IMR-90 (cell line): ENCODE measurements around the gene ANKRD61. TPM values are rescaled to one million over a fixed set of nuclear protein-coding genes. Genes with fewer than 3 reads are reported as not detected.

Experiments
- ATAC-seq: fragments of 200-7000 bp; cut with Tn5 transposase; 2 replicates; pipeline ENCODE4 v1.9.1; 2020; ENCODE audit warnings: low read depth, mild to moderate bottlenecking, moderate library complexity
- BruUV-seq: library from RNA; stranded (reverse); fragments of 400-500 nt; replicated peaks from 2 replicates; lab custom pipeline; 2021; lab: Mats Ljungman, UMichigan
- CTCF ChIA-PET: fragments of 300-600 bp; formaldehyde crosslinking; extraction: SDS; loops from one replicate; lab custom pipeline; 2021; ENCODE audit warnings: antibody characterized with exemption; lab: Yijun Ruan, JAX
- POLR2A ChIA-PET: fragments of 300-600 bp; sonication (Branson Sonifier 250); formaldehyde crosslinking; loops from one replicate; lab custom pipeline; 2022; ENCODE audit warnings: antibody characterized with exemption; ENCODE audit not compliant: unreplicated experiment; lab: Charles Lee
- DNase-seq: peaks from one replicate; pipeline ENCODE4 v3.0.0; 2013
- H2AFZ ChIP-seq: replicated peaks from 2 replicates; pipeline ENCODE3; 2013; ENCODE audit warnings: low read length, mild to moderate bottlenecking; ENCODE audit not compliant: poor library complexity
- H2AK5ac ChIP-seq: 2 replicates; pipeline ENCODE4 v1.6.1; 2013; ENCODE audit warnings: low read depth, low read length, inconsistent platforms
- H2AK9ac ChIP-seq: replicated peaks from 2 replicates; pipeline ENCODE3; 2013; ENCODE audit warnings: mild to moderate bottlenecking, low read depth, low read length, moderate library complexity; ENCODE audit not compliant: poor library complexity
- H2BK120ac ChIP-seq: 2 replicates; pipeline ENCODE4 v1.6.1; 2013; ENCODE audit warnings: low read depth, low read length, inconsistent platforms
- H2BK15ac ChIP-seq: 3 replicates; pipeline ENCODE4 v1.6.1; 2013; ENCODE audit warnings: low read depth, low read length, inconsistent platforms
- H2BK20ac ChIP-seq: 2 replicates; pipeline ENCODE4 v1.6.1; 2013; ENCODE audit warnings: low read depth, mild to moderate bottlenecking, inconsistent platforms, low read length, moderate library complexity
- H2BK5ac ChIP-seq: 2 replicates; pipeline ENCODE4 v1.6.1; 2013; ENCODE audit warnings: mild to moderate bottlenecking, low read depth, low read length, inconsistent platforms; ENCODE audit not compliant: poor library complexity, severe bottlenecking
- H3K14ac ChIP-seq: replicated peaks from 2 replicates; pipeline ENCODE4 v1.6.1; 2013; ENCODE audit warnings: low read depth, low read length, inconsistent platforms
- H3K18ac ChIP-seq: 2 replicates; pipeline ENCODE4 v1.6.1; 2013; ENCODE audit warnings: low read depth, low read length, control low read depth
- H3K23ac ChIP-seq: 2 replicates; pipeline ENCODE4 v1.6.1; 2013; ENCODE audit warnings: low read depth, low read length, inconsistent platforms
- H3K27ac ChIP-seq: 2 replicates; pipeline ENCODE4 v1.5.1; 2013; ENCODE audit warnings: mild to moderate bottlenecking, control low read depth, low read length; ENCODE audit not compliant: insufficient read depth
- H3K27me3 ChIP-seq: 2 replicates; pipeline ENCODE4 v1.6.1; 2013; ENCODE audit warnings: low read length; ENCODE audit not compliant: control insufficient read depth, insufficient read depth
- H3K36me3 ChIP-seq: 2 replicates; pipeline ENCODE4 v1.6.1; 2013; ENCODE audit warnings: low read length, mixed read lengths; ENCODE audit not compliant: control insufficient read depth, insufficient read depth
- H3K4ac ChIP-seq: 2 replicates; pipeline ENCODE4 v1.6.1; 2013; ENCODE audit warnings: low read depth, low read length, inconsistent platforms
- H3K4me1 ChIP-seq: 2 replicates; pipeline ENCODE4 v1.6.1; 2013; ENCODE audit warnings: low read length, mixed read lengths; ENCODE audit not compliant: control insufficient read depth, insufficient read depth
- H3K4me2 ChIP-seq: 2 replicates; pipeline ENCODE4 v1.6.1; 2013; ENCODE audit warnings: low read depth, mild to moderate bottlenecking, control low read depth, low read length, moderate library complexity
- H3K4me3 ChIP-seq: 2 replicates; pipeline ENCODE4 v1.5.1; 2013; ENCODE audit warnings: low read depth, mild to moderate bottlenecking, control low read depth, low read length, moderate library complexity; ENCODE audit not compliant: insufficient read depth
- H3K56ac ChIP-seq: 2 replicates; pipeline ENCODE4 v1.6.1; 2013; ENCODE audit warnings: low read length, inconsistent platforms; ENCODE audit not compliant: insufficient read depth; ENCODE audit errors: extremely low read depth
- H3K79me1 ChIP-seq, 2 experiments: 2 replicates each; pipeline ENCODE4 v1.6.1; 2013; ENCODE audit warnings: low read length in 2 of 2, inconsistent platforms in 1 of 2, low read depth in 1 of 2
- H3K9ac ChIP-seq: 2 replicates; pipeline ENCODE4 v1.6.1; 2013; ENCODE audit warnings: low read depth, low read length, control low read depth
- H3K9me1 ChIP-seq: 2 replicates; pipeline ENCODE4 v1.6.1; 2013; ENCODE audit warnings: low read length, inconsistent platforms; ENCODE audit not compliant: insufficient read depth
- H3K9me3 ChIP-seq: 2 replicates; pipeline ENCODE4 v1.6.1; 2013; ENCODE audit warnings: low read length; ENCODE audit not compliant: control insufficient read depth, insufficient read depth
- H4K20me1 ChIP-seq: 2 replicates; pipeline ENCODE4 v1.6.1; 2013; ENCODE audit warnings: low read length, inconsistent platforms; ENCODE audit not compliant: insufficient read depth
- H4K5ac ChIP-seq: 2 replicates; pipeline ENCODE4 v1.6.1; 2013; ENCODE audit warnings: mild to moderate bottlenecking, low read depth, low read length, control low read depth
- H4K8ac ChIP-seq, 2 experiments: 2 replicates each; pipeline ENCODE4 v1.6.1; 2013; ENCODE audit warnings: low read depth in 2 of 2, low read length in 2 of 2, control low read depth in 1 of 2, inconsistent platforms in 1 of 2
- H4K91ac ChIP-seq: 2 replicates; pipeline ENCODE4 v1.6.1; 2013; ENCODE audit warnings: low read depth, low read length, inconsistent platforms; ENCODE audit not compliant: insufficient read depth
- BHLHE40 ChIP-seq: fragments of 150-350 bp; IDR thresholded peaks from 2 replicates; pipeline ENCODE4 v1.6.1; 2016; ENCODE audit warnings: mild to moderate bottlenecking, low read depth, low read length
- CEBPB ChIP-seq: IDR thresholded peaks from 2 replicates; pipeline ENCODE4 v1.6.1; 2012; ENCODE audit warnings: low read depth, low read length, improper control_type of control experiment
- CHD1 ChIP-seq: IDR thresholded peaks from 2 replicates; pipeline ENCODE4 v1.6.1; 2012; ENCODE audit warnings: low read depth, low read length, improper control_type of control experiment
- CTCF ChIP-seq: conservative IDR thresholded peaks from 2 replicates; pipeline ENCODE4 v1.5.1; 2012; ENCODE audit warnings: mild to moderate bottlenecking, low read depth, low read length, improper control_type of control experiment
- ELK1 ChIP-seq: fragments of 150-350 bp; IDR thresholded peaks from 2 replicates; pipeline ENCODE4 v1.6.1; 2016; ENCODE audit warnings: low read depth, mild to moderate bottlenecking, low read length, moderate library complexity, borderline replicate concordance
- FOS ChIP-seq: fragments of 150-350 bp; IDR thresholded peaks from 2 replicates; pipeline ENCODE4 v1.6.1; 2016; ENCODE audit warnings: low read depth, low read length
- MAFK ChIP-seq: IDR thresholded peaks from 2 replicates; pipeline ENCODE4 v1.6.1; 2012; ENCODE audit warnings: low read depth, low read length, improper control_type of control experiment
- MAZ ChIP-seq: IDR thresholded peaks from 2 replicates; pipeline ENCODE4 v1.6.1; 2012; ENCODE audit warnings: low read depth, mild to moderate bottlenecking, low read length, improper control_type of control experiment, moderate library complexity, borderline replicate concordance
- MXI1 ChIP-seq: IDR thresholded peaks from 2 replicates; pipeline ENCODE4 v1.6.1; 2012; ENCODE audit warnings: low read depth, mild to moderate bottlenecking, low read length, moderate library complexity, borderline replicate concordance
- NFE2L2 ChIP-seq: fragments of 150-350 bp; IDR thresholded peaks from 2 replicates; pipeline ENCODE4 v1.6.1; 2016; ENCODE audit warnings: low read depth, mild to moderate bottlenecking, low read length
- POLR2A ChIP-seq: IDR thresholded peaks from 2 replicates; pipeline ENCODE4 v1.6.1; 2012; ENCODE audit warnings: mild to moderate bottlenecking, low read depth, low read length
- RAD21 ChIP-seq: IDR thresholded peaks from 2 replicates; pipeline ENCODE4 v1.6.1; 2012; ENCODE audit warnings: low read length, improper control_type of control experiment
- RCOR1 ChIP-seq: IDR thresholded peaks from 2 replicates; pipeline ENCODE4 v1.6.1; 2012; ENCODE audit warnings: mild to moderate bottlenecking, low read length, improper control_type of control experiment; ENCODE audit not compliant: insufficient replicate concordance
- RFX5 ChIP-seq: IDR thresholded peaks from 2 replicates; pipeline ENCODE4 v1.8.0; 2012; ENCODE audit warnings: low read depth, mild to moderate bottlenecking, low read length, moderate library complexity
- SMC3 ChIP-seq: fragments of 150-350 bp; IDR thresholded peaks from 2 replicates; pipeline ENCODE4 v1.6.1; 2016; ENCODE audit warnings: low read depth, mild to moderate bottlenecking, antibody characterized with exemption, low read length, moderate library complexity
- WGBS, 2 experiments: methylation state at CpG; one replicate each; pipeline versions ENCODE4 v1.1.5 to v1.1.7; 2013; ENCODE audit warnings: missing lambda C conversion rate in 2 of 2; ENCODE audit not compliant: insufficient read length in 1 of 2; ENCODE audit errors: extremely low coverage in 2 of 2; 5-methylcytosine and 5-hydroxymethylcytosine counted together
- dilution Hi-C: fragments of 300-500 bp; cut with HindIII; formaldehyde crosslinking; loops from one replicate; pipeline ENCODE4 v1.14.3; 2018; ENCODE audit warnings: low sequenced_read_pairs; ENCODE audit not compliant: unreplicated experiment
- in situ Hi-C: fragments of 300-500 bp; cut with MboI; formaldehyde crosslinking; loops from 3 replicates; pipeline ENCODE4 v1.14.3; 2019; ENCODE audit warnings: low sequenced_read_pairs, inconsistent platforms, mixed read lengths
- intact Hi-C: fragments of 100-400 bp; cut with micrococcal nuclease; formaldehyde crosslinking; loops from 2 replicates; pipeline ENCODE4 v1.10.0; 2022
- polyA plus RNA-seq, 3 experiments: library from polyadenylated mRNA; depleted of rRNA; stranded (reverse); fragments of >200 nt; gene quantifications; 2 replicates each; pipeline ENCODE4 v1.2.3, GENCODE V29; 2012; ENCODE audit warnings: low replicate concordance in 1 of 3
- total RNA-seq: library from RNA; depleted of rRNA; stranded (reverse); fragments of >200 nt; gene quantifications from 2 replicates; pipeline ENCODE4 v1.2.3, GENCODE V29; 2012
- TF ChIP-seq, protein P1 (sequence below): fragments of 150-350 bp; IDR thresholded peaks from 2 replicates; pipeline ENCODE4 v1.6.1; 2017; ENCODE audit warnings: mild to moderate bottlenecking, antibody characterized with exemption, low read length, low read depth

ANKRD61 gene
- total and polyA plus RNA-seq, 2 of the 4 experiments (the other 2 are of a cell fraction): 0.17 to 0.36 TPM

GRCh38 chr7:6031567-6031966 lies 391 bp downstream of the ANKRD61 start:
- ATAC-seq: no peak
- Histone ChIP-seq H2BK15ac (no peak overlapping the region), H2AFZ (no peak overlapping the region), H3K4me1 (no peaks in the 10 kb centered on the region), H3K4me2 (no peak overlapping the region), H3K4me3 (no peak overlapping the region), H3K27ac (no peak overlapping the region), H3K36me3 (peaks cover 49% of the 10 kb centered on the region), H3K18ac (no peak overlapping the region), H3K9ac (no peak overlapping the region), H3K56ac (no peak overlapping the region), H3K9me1 (peaks cover 6% of the 10 kb centered on the region; the same call in 1 of the 2 replicates), H2BK5ac (no peak overlapping the region), H3K27me3 (no peaks in the 10 kb centered on the region), H3K4ac (no peak overlapping the region), H2BK20ac (no peak overlapping the region), H4K91ac (no peak overlapping the region), H2BK120ac (no peak overlapping the region), H4K20me1 (no peaks in the 10 kb centered on the region; the same call in 1 of the 2 replicates), H3K9me3 (no peaks in the 10 kb centered on the region), H3K79me1 (peaks cover 23 to 36% of the 10 kb centered on the region in 2 experiments), H3K23ac (no peak overlapping the region), H2AK5ac (no peak overlapping the region), H2AK9ac (no peak overlapping the region), H4K8ac (no peak overlapping the region), H3K14ac (no peak overlapping the region), H4K5ac (no peak overlapping the region)
- no TSS peak for BruUV-seq
- CTCF ChIA-PET: no interaction called here
- no peak for DNase-seq
- no CpG with 5 or more reads among the region's 3 CpGs for WGBS, 2 experiments
- POLR2A ChIA-PET: no interaction called here
- intact Hi-C loops: no loop called here
- in situ Hi-C loops: no loop called here
- dilution Hi-C loops: no loop called here
- TF ChIP-seq NFE2L2: no peak
- TF ChIP-seq RCOR1: no peak
- no peak for TF ChIP-seq MXI1
- no peak for TF ChIP-seq BHLHE40
- TF ChIP-seq ELK1: no peak
- TF ChIP-seq RAD21: no peak
- TF ChIP-seq CHD1: no peak
- no peak for TF ChIP-seq SMC3
- no peak for TF ChIP-seq CTCF
- no peak for TF ChIP-seq RFX5
- no peak for TF ChIP-seq MAFK
- TF ChIP-seq MAZ: no peak
- TF ChIP-seq, protein P1, sequence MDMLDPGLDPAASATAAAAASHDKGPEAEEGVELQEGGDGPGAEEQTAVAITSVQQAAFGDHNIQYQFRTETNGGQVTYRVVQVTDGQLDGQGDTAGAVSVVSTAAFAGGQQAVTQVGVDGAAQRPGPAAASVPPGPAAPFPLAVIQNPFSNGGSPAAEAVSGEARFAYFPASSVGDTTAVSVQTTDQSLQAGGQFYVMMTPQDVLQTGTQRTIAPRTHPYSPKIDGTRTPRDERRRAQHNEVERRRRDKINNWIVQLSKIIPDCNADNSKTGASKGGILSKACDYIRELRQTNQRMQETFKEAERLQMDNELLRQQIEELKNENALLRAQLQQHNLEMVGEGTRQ: no peak
- TF ChIP-seq POLR2A: no peak
- no peak for TF ChIP-seq CEBPB
- TF ChIP-seq FOS: no peak
